T-helper 1 cell (primary cell): ENCODE results near the gene NECTIN2.
"Not testable (repeated sequence)": the region's sequence is repeated elsewhere in the genome, so short reads cannot be mapped to it uniquely, and the experiment has no call there.

ENCODE experiments used
- DNase-seq, 5 donors: peaks; one replicate each; pipeline ENCODE4 v3.0.0-alpha.2; 2012 to 2020

Gene NECTIN2

DNA sequence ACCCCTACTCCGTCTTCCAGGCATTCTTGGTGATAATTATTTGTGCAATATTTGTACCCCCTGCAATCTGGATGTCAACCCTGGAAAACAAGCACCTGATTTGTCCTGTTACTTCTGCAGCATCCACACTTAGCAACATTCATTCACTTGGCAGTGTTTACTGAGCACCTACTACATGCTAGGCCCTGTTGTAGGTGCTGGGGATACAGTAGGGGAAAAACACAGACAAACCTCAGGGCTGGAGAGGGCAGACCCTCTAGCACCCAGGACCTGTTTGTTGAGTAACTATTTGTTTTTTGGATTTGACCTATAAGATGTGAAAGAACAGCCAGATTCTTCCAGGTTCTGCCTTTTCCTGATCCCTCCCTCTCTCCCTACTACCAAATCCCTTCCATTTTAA lies 9.5 kb downstream of the NECTIN2 start:
- DNase-seq: no peak

DNA sequence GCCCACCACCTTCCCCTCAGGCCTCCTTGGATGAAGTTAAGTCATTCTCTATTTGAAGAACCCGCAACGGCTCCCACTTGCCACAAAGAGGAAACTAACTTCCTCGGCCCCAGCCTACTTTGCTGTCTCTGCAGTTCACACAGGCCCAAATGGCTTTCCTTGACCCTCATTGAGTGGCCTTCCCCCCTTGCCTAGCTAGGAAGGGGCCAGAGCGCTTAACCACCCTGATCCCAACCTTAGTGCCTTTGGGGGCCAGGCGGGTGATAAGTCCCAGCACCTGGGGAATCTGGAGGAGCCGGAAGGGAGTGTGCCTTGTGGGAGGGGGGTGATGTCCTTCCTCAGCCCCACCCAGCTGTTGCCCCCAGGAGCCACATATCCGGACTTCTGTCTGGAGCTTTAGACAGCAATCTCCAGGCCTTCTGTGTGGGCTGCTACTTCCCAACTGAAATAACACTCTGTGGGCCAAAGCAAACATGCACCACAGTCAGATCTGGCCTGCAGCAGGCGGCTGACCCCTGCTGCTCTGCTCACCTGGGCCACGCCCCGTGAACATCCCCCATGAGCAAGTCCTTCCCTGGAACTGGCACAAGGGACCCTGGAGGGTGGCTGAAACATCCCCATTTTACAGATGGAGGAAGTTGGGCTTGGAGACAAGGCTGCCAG lies 10.5 kb downstream of the NECTIN2 start:
- DNase-seq: no peak

DNA sequence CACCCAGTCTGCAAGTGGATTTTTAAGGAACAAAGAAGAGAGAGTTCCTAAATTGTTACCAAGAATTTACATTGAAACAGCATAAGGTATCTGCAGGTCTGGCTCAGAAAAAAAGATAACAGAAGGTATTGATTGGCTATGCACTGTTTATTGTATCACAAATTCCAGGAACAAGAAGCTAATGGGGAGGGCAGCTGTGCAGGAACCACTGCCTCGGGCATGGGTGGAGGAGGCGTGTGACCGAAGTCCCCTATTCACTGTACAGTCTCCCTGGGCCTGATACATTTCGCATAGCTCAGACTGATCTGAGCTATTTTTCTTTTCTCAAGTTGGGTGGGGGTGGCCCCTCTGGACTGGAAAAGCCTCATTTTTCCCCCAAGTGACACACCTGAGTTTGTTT lies 11.7 kb downstream of the NECTIN2 start:
- DNase-seq: no peak

DNA sequence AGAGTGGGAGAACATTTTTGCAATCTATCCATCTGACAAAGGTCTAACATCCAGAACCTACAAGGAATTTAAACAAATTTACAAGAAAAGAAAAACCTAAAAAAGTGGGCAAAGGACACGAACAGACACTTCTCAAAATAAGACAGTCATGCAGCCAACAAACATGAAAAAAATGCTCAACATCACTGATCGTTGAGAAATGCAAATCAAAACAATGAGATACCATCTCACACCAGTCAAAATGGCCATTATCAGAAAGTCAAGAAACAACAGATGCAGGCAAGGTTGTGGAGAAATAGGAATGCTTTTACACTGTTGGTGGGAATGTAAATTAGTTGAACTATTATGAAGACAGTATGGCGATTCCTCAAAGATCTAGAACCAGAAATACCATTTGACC lies 15.5 kb downstream of the NECTIN2 start:
- not testable (repeated sequence) for DNase-seq

DNA sequence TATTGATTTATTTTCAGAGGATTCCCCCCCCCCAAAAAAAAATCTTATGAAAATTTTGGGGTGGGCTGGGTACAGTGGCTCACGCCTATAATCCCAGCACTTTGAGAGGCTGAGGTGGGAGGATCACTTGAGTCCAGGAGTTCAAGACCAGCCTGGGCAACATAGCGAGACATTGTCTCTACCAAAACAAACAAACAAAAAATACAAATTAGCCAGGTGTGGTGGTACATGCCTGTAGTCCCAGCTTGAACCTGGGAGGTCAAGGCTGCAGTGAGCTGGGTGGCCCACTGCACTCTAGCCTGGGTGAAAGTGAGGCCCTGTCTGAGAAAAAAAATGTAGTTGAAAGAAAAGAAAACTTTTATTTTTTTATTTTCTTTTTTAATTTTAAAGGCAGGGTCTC lies 17.9 kb downstream of the NECTIN2 start:
- no peak for DNase-seq

DNA sequence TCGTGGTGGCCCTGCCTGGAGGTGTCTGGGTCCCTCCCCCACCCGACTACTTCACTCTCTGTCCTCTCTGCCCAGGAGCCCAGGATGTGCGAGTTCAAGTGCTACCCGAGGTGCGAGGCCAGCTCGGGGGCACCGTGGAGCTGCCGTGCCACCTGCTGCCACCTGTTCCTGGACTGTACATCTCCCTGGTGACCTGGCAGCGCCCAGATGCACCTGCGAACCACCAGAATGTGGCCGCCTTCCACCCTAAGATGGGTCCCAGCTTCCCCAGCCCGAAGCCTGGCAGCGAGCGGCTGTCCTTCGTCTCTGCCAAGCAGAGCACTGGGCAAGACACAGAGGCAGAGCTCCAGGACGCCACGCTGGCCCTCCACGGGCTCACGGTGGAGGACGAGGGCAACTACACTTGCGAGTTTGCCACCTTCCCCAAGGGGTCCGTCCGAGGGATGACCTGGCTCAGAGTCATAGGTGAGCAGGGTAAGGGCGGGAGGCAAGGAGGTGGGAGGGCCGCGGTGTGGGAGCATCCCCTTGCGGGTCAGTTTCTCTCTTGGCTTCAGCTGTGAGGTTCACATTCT lies 19.2 kb downstream of the NECTIN2 start:
- DNase-seq: no peak

DNA sequence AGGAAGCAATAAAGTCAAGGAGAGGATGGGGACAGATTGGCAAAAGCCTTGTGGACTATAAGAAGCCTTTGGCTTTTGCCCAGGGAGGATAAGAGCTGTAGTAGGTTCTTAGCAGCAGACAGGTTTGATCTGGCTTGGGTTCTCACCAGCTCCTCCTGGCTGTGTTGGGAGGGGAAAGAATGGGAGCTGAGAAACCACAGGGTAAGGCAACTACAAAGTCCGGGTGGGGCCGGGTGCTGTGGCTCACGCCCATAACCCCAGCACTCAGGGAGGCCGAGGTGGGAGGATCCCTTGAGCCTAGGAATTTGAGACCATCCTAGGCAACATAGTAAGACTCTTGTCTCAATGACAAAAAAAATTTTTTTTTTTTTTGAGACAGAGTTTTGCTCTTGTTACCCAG lies 20.6 kb downstream of the NECTIN2 start:
- DNase-seq: no peak

DNA sequence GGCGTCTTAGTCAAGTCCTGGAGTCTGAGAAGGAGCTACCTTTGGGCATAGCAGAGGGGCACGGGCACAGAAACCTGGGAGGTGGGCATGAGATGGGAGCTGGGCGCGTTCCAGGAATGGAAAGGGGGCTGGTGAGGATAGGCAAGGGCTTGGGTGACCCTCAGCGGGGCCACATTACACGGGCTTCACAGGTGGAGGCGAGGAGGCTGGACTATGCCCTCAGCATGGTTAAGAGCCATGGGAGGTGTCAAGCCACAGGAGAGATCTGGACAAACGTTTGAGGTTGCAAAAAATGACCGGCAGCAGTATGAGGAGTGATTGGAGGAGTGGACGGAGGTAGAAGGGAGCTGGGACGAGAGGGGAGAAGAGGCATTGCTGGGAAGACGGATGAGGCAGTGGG lies 21.5 kb downstream of the NECTIN2 start:
- DNase-seq: no peak

DNA sequence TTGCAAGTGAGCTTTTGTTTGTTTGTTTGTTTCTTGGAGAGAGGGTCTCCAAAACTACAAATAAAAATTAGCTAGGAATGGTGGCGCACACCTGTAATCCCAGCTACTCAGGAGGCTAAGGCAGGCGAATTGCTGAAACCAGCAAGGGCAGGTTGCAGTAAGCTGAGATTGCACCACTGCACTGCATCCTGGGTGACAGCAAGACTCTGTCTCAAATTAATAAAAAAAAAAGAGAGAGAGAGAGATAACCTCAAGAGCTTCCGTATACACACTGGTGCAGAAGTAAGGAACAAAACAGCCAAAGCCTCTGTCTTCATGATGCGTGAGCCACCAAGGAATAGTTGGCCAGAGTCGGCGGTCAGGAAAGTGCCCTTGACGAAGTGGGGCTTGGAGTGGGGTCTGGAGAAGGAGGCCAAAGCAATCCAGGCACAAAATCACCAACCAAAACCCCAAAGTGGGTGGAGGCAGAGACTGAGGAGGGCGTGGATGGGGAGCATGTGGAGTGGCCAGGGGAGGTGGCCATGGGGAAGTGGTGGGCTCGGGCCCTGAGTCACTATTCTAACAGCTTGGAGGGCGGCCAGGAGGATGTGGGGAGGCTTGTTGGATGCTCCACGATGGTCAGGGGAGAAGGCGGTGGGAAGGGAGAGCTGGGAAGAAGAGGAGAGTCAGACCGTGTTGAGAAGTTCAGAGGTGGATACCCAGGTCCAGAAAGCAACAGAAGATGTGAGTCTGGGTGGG lies 23.8 kb downstream of the NECTIN2 start:
- no peak for DNase-seq

DNA sequence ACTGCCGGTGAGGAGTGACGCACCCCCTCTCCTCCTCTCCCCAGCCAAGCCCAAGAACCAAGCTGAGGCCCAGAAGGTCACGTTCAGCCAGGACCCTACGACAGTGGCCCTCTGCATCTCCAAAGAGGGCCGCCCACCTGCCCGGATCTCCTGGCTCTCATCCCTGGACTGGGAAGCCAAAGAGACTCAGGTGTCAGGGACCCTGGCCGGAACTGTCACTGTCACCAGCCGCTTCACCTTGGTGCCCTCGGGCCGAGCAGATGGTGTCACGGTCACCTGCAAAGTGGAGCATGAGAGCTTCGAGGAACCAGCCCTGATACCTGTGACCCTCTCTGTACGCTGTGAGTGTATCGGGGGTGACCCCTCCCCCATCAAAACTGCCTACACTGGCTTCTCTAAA lies 25.7 kb downstream of the NECTIN2 start:
- DNase-seq: no peak

DNA sequence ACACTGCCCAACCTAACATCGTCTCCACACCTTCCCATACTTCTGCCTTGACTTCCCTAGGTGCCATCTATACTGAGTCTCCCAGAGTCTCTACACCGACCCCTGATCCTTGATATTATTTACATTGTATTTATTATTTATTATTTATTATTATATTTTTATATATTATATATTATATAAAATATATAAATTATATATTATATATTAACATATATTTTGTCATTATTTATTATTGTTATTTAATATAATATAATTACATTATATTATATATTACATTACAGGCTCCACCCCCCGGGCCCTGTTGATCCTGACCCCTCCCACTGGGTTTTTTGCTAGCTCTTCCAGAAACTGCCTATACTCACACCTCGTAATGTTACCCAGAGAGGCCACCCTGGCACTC lies 26.6 kb downstream of the NECTIN2 start:
- DNase-seq: no peak

DNA sequence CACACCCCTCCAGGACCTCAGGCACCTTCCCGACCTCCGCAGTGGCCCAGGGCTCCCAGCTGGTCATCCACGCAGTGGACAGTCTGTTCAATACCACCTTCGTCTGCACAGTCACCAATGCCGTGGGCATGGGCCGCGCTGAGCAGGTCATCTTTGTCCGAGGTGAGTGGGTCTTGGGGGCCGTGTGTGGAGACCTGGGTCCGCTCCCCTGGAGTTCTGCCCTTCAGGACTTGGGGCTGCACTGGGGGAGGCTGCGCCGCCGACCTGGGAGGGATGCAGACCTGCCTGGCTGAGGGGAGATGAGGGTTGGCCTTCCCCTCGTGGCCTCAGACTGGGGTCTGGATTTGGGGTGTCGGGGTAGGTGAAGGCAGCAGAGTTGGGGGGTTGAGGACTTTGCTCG lies 28.2 kb downstream of the NECTIN2 start:
- DNase-seq: no peak

DNA sequence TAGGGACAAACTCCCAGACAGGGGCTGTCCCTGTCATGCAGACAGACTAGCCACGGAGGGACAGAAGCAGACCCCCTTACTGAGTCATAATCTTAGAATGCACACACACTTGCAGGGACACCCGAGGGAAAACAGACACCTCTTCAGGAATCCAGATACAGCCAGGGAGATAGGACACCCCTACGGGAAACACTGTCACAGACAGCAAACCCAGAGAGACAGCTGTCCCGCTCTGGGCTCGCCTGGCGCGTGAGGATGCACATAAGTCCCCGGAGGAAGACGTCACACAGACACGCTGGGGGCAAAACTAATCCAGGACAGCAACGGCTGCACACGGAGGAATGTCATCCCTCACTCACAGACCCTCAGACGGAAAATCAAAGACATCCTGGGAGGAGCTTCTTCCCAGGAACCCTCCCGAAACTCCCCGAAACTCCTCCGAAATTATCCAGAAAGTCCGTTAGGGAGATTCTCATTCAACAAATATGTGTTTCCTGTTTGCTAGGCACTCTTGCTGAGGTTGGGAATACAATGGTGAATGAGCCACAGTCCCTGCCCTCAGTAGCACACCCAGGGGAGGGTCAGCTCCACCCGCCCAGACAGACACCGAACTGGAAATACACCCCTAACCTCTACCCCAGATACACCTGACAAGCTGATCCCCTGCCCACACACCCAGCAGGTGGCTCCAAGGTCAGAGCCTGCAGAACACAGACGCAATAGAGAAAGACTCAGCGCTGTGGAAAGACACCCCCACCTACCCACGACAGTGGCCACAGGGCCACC lies 29.8 kb downstream of the NECTIN2 start:
- no peak for DNase-seq

DNA sequence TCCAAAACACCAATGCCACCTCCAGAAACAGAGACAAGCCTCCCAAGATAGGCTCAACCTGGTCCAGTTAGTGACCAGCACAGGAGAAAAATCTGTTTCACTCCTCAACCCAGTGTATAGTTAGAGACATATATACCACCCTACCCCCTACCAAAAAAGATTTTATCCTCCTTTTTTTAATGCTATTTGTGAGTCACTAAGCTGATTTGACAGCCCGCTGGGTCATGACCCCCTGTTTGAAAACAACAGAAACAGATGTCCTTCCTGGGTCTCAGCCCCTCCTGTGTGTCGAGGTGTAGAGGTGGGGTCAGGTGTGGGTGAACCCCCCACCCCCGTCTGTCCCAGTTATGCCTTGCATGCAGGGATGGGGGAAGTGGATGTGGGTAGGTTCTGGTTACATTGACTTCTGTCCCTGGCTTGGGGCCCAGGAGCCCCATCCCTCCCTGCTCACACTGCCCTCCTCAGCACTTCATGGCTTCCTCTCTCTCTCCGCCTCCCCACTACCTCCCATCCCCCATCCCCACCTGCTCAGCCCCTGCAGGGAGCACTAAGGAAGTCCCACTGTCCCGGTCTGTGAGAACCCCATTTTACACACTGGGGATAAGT lies 30.9 kb downstream of the NECTIN2 start:
- no peak for DNase-seq

DNA sequence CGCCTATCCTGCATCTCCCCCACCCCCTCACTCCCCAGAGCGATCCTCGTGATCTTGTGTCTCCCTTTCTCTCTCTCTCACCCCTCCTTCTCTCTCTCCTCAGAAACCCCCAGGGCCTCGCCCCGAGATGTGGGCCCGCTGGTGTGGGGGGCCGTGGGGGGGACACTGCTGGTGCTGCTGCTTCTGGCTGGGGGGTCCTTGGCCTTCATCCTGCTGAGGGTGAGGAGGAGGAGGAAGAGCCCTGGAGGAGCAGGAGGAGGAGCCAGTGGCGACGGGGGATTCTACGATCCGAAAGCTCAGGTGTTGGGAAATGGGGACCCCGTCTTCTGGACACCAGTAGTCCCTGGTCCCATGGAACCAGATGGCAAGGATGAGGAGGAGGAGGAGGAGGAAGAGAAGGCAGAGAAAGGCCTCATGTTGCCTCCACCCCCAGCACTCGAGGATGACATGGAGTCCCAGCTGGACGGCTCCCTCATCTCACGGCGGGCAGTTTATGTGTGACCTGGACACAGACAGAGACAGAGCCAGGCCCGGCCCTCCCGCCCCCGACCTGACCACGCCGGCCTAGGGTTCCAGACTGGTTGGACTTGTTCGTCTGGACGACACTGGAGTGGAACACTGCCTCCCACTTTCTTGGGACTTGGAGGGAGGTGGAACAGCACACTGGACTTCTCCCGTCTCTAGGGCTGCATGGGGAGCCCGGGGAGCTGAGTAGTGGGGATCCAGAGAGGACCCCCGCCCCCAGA lies 32.2 kb downstream of the NECTIN2 start:
- DNase-seq: no peak

DNA sequence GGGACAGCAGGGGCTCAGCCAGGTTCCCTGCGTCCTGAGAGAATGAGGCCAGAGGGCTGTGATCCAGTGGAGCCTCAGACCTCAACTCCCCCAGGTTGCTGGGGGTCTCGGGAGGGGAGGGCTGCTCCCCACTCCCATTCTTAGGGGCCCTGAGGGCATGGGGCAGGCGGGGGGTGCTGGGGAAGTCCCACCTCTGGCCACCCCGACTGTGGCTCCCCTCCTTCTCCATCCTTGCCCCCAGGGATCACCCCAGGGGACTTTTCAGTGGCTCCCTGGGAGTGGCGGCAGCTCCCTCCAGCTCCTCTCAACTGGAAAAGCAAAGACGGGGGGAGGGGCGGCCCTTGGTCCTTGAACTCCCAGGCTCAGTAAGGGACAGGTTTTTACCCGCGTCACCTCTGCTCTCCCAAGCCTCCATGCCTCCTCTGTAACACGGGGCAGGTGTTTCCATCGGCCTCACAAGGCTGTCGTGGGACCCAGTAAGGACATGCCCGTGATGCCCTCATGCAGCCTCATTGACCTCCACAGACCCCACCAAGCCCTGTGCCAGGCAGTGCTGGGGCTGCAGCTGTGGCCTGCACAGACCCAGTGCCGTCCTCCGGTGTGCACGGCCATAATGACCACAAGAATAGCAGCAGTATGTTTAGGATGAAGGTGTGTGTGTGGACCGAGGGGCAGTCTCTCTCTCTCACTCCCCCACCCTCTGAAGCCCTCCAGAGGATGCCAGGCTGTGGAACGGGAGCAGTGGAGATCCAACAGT lies 33.4 kb downstream of the NECTIN2 start:
- DNase-seq: no peak

DNA sequence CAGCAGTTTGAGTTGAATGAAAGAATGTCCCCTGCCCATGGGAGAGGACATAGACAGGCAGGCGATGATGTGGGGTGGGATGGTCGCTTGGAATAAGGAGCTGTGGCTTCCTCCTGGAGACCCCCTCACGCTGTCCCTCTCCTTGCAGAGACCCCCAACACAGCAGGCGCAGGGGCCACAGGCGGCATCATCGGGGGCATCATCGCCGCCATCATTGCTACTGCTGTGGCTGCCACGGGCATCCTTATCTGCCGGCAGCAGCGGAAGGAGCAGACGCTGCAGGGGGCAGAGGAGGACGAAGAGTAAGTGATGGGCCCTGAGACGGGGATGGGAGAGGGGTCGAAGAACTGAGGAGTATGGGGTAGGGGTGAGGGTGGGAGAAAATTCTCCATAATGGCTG lies 36.0 kb downstream of the NECTIN2 start:
- no peak for DNase-seq

DNA sequence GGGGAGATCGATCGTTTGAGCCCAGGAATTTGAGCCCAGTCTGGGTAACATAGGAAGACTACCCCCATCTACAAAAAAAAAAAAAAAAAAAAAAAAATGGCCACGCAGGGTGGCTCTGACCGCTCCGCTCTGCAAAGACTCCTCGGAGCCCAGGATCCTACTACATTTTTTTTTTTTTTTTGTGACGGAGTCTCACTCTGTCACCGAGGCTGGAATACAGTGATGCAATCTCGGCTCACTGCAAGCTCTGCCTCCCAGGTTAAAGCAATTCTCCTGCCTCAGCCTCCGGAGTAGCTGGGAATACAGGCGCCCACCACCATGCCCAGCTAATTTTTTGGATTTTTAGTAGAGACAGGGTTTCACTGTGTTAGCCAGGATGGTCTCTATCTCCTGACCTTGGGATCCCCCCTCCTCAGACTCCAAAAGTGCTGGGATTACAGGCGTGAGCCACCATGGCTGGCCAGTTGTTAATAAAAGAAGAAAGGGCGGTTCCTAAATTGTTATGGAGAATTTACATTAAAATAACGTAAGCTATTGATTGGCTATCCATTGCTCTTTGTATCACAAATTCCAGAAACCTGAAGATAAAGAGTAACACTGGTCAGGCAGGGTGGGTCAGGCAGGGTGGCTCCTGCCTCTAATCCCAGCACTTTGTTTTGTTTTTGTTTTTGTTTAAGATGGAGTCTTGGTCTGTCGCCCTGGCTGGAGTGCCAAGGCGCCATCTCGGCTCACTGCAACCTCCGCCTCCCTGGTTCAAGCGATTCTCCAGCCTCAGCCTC lies 36.7 kb downstream of the NECTIN2 start:
- not testable (repeated sequence) for DNase-seq

DNA sequence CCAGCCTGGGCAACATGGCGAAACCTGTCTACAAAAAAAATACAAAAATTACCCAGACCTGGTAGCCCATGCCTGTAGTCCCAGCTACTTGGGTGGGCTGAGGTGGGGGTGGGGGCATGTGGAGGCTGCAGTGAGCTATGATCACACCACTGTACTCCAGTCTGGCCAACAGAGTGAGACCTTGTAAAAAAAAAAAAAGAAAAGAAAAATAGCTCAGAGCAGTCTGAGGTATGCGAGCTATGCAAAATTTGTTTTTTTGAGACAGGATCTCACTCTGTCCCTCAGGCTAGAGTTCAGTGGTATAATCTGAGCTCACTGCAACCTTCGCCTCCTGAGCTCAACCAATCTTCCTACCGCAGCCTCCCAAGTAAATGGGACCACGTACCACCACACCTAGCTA lies 37.8 kb downstream of the NECTIN2 start:
- no peak for DNase-seq

DNA sequence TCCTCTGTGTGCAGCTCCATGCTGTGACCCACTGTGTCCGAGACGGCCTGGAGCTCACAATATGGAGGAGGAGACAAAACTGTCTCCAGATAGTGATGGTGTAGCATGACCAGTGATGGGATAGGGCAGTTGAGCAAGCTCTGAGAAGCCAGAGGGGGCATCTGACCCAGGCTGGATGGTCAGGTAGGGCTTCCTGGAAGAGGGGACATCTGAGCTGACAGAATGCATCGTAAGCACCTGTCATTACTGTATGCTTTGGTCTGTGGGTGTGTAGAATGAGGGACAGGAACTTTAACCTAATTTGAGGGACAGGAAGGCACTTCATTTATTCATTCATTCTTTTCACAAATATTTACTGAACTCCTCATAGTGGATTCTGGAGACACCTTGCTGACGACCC lies 38.5 kb downstream of the NECTIN2 start:
- DNase-seq: no peak

DNA sequence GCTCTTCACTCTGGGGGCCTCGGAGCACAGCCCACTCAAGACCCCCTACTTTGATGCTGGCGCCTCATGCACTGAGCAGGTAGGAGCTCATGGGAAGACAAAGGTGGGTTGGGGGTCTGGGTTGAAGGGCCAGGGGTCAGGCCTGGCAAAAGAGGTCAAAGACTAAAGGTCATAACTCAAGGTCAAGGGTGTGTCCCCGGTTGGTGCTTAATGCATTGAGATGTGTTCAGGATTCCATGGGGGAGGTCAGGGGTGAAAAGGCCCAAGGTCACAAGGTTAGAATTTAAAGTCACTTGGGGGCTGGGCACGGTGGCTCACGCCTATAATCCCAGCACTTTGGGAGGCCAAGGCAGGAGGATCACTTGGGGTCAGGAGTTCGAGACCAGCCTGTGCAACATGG lies 40.0 kb downstream of the NECTIN2 start:
- DNase-seq: no peak
